Prostate gland (tissue), 2 donors: ENCODE results near the gene OR10H5.
A peak's percentile ranks its signal among the peaks of the same experiment; 100 is the strongest.

Experiments
- CTCF ChIP-seq, 4 experiments: fragments of 200-600 bp in 2 of 4; fragments of 450-650 bp in 2 of 4; sonication (generic) in 2 of 4; IDR thresholded peaks; 1 replicate in 3 of 4; 2 replicates in 1 of 4; pipeline ENCODE4 v1.5.1; 2016 to 2019; ENCODE audit warnings: antibody characterized with exemption in 4 of 4, mild to moderate bottlenecking in 2 of 4, moderate library complexity in 2 of 4
- POLR2A ChIP-seq: fragments of 450-650 bp; IDR thresholded peaks from one replicate; pipeline ENCODE4 v1.6.1; 2016; ENCODE audit warnings: antibody characterized with exemption, mild to moderate bottlenecking
- POLR2AphosphoS5 ChIP-seq: sonication (generic); formaldehyde crosslinking; IDR thresholded peaks from one replicate; pipeline ENCODE4 v1.6.1; 2017; ENCODE audit warnings: antibody characterized with exemption

GRCh38 chr19:15810335-15810734 is 22.9 kb downstream of the OR10H5 start:
- TF ChIP-seq CTCF (IDR thresholded peaks at IDR 0.05) (peak in 3 of 4 experiments; percentile 24 to 54 (median 49)), POLR2A (no peak), POLR2AphosphoS5 (no peak)
